PC-3 (cell line): ENCODE data around the gene UFM1. TPM values are rescaled to one million over a fixed set of nuclear protein-coding genes. Genes with fewer than 3 reads are reported as not detected.

Experiments
- ATAC-seq: fragments of 200-7000 bp; cut with Tn5 transposase; 2 replicates; pipeline ENCODE4 v1.9.1; 2020; ENCODE audit warnings: mild to moderate bottlenecking, moderate library complexity
- BruUV-seq: library from RNA; stranded (reverse); fragments of 400-500 nt; replicated peaks from 2 replicates; lab custom pipeline; 2021; lab: Mats Ljungman, UMichigan
- CTCF ChIA-PET: fragments of 300-600 bp; sonication (Branson Sonifier 250); formaldehyde crosslinking; loops from one replicate; lab custom pipeline; 2022; ENCODE audit warnings: antibody characterized with exemption; lab: Charles Lee
- POLR2A ChIA-PET: fragments of 300-600 bp; sonication (Branson Sonifier 250); formaldehyde crosslinking; loops from one replicate; lab custom pipeline; 2022; ENCODE audit warnings: antibody characterized with exemption; ENCODE audit not compliant: unreplicated experiment; lab: Charles Lee
- DNase-seq: peaks from one replicate; pipeline ENCODE4 v3.0.0-alpha.2; 2015
- H2AFZ ChIP-seq: fragments of 300-600 bp; sonication (generic); 2 replicates; pipeline ENCODE4 v1.6.0; 2016; ENCODE audit warnings: antibody characterized with exemption, low read length
- H3F3A ChIP-seq: fragments of 300-600 bp; sonication (generic); one replicate; pipeline ENCODE4 v1.6.0; 2017; ENCODE audit warnings: antibody characterized with exemption, low read length, control low read depth, mild to moderate bottlenecking; ENCODE audit not compliant: unreplicated experiment
- H3K27ac ChIP-seq: fragments of 300-600 bp; sonication (generic); 2 replicates; pipeline ENCODE4 v1.5.1; 2016; ENCODE audit warnings: mild to moderate bottlenecking, low read length
- H3K27me3 ChIP-seq: fragments of 300-600 bp; sonication (generic); 2 replicates; pipeline ENCODE4 v1.6.1; 2016; ENCODE audit warnings: low read length, mixed read lengths
- H3K36me3 ChIP-seq: fragments of 300-600 bp; sonication (generic); 2 replicates; pipeline ENCODE4 v1.6.1; 2016; ENCODE audit warnings: low read depth, mixed run types, low read length, mixed read lengths
- H3K4me1 ChIP-seq: fragments of 300-600 bp; sonication (generic); 2 replicates; pipeline ENCODE4 v1.5.1; 2016; ENCODE audit warnings: low read length; ENCODE audit not compliant: insufficient read depth
- H3K4me2 ChIP-seq: fragments of 300-600 bp; sonication (generic); 2 replicates; pipeline ENCODE4 v1.6.0; 2016; ENCODE audit warnings: low read length
- H3K4me3 ChIP-seq: fragments of 300-600 bp; sonication (generic); 2 replicates; pipeline ENCODE4 v1.5.1; 2016; ENCODE audit warnings: mild to moderate bottlenecking, low read length, mixed read lengths
- H3K79me2 ChIP-seq: fragments of 300-600 bp; sonication (generic); 2 replicates; pipeline ENCODE4 v1.6.1; 2017; ENCODE audit warnings: low read length, mixed read lengths
- H3K9ac ChIP-seq: fragments of 300-600 bp; sonication (generic); 2 replicates; pipeline ENCODE4 v1.6.0; 2016; ENCODE audit warnings: mild to moderate bottlenecking, low read length
- H3K9me2 ChIP-seq: fragments of 300-600 bp; sonication (generic); replicated peaks from 2 replicates; pipeline ENCODE4 v1.6.1; 2016; ENCODE audit warnings: mixed run types, low read length, mixed read lengths
- H3K9me3 ChIP-seq: fragments of 300-600 bp; sonication (generic); 2 replicates; pipeline ENCODE4 v1.6.1; 2016; ENCODE audit warnings: low read length, mixed read lengths
- H4K20me1 ChIP-seq: fragments of 300-600 bp; sonication (generic); 2 replicates; pipeline ENCODE4 v1.6.1; 2016; ENCODE audit warnings: low read length, mixed read lengths
- EZH2 ChIP-seq: fragments of 300-600 bp; sonication (generic); IDR thresholded peaks from one replicate; pipeline ENCODE4 v1.6.1; 2017; ENCODE audit warnings: antibody characterized with exemption, mild to moderate bottlenecking, low read length; ENCODE audit not compliant: unreplicated experiment
- EZH2phosphoT487 ChIP-seq: fragments of 300-600 bp; sonication (generic); IDR thresholded peaks from 2 replicates; pipeline ENCODE4 v1.6.1; 2018; ENCODE audit warnings: mild to moderate bottlenecking, antibody characterized with exemption, low read length, borderline replicate concordance
- intact Hi-C: fragments of 100-400 bp; cut with micrococcal nuclease; formaldehyde crosslinking; loops from 2 replicates; pipeline ENCODE4 v1.9.0; 2023
- total RNA-seq: library from RNA; depleted of rRNA; stranded (reverse); fragments of >200 nt; gene quantifications from 2 replicates; pipeline ENCODE4 v1.2.3, GENCODE V29; 2014
- TF ChIP-seq, protein P1 (sequence below): fragments of 300-600 bp; sonication (generic); conservative IDR thresholded peaks from 2 replicates; pipeline ENCODE4 v1.5.1; 2017; ENCODE audit warnings: antibody characterized with exemption, low read depth, mild to moderate bottlenecking, low read length

Gene UFM1
- total RNA-seq, 1 experiment from 2014 or later, result 30.3 TPM

DNA sequence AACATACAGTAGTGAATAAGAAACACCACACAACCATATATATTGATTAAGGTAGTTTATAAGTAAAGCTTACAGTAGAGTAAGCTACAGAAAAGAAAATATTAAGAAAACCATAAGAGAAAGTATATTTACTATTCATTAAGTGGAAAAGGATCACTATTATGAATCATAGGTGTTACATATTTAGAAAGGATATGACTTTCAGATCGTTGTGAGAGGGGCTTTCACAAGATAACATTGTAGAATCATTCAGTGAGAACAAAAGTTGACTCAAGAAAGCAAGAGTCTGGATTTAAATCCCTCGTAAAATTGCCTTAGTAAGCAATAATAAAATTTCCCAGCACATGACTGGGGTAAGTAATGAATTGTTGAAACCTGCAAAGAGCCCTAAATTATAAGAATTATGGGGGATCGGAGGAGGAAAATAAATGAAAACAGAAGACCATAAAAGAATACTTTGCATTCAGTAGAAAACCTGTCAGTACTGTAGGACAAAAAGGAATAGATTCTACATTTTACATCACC, 6.0 kb downstream of the UFM1 start:
- CTCF ChIA-PET, result no interaction called here
- no TSS peak for BruUV-seq

DNA sequence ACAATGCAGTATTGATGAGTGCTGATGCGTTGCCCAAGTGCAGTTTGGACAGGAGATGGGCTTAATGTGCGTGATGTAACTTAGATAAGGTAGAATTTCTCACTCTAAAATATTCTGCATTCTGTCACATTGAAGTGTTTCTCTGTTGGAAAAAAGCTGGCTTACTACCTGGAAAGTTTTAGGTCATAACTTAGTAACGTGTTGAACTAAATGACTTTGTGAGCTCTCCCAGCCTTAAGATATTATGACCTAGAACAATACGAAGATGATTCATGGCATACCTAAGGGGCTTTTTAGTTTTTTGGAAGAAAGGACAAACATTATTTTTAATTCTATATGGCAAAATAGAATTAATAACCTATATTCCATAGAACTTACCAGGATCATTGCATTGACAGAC, 9.0 kb downstream of the UFM1 start:
- H2AFZ ChIP-seq, result no peak overlapping the region
- no peak overlapping the region for H3K27ac ChIP-seq
- H3K4me2 ChIP-seq, result no peak overlapping the region
- no peaks in the 10 kb centered on the region for H4K20me1 ChIP-seq
- BruUV-seq, result no TSS peak
- H3K79me2 ChIP-seq, result 0 out of 2 replicates have a peak, but pooled peaks cover 2% of the 10 kb centered on the region
- H3K4me3 ChIP-seq, result no peak overlapping the region
- TF ChIP-seq, protein P1, sequence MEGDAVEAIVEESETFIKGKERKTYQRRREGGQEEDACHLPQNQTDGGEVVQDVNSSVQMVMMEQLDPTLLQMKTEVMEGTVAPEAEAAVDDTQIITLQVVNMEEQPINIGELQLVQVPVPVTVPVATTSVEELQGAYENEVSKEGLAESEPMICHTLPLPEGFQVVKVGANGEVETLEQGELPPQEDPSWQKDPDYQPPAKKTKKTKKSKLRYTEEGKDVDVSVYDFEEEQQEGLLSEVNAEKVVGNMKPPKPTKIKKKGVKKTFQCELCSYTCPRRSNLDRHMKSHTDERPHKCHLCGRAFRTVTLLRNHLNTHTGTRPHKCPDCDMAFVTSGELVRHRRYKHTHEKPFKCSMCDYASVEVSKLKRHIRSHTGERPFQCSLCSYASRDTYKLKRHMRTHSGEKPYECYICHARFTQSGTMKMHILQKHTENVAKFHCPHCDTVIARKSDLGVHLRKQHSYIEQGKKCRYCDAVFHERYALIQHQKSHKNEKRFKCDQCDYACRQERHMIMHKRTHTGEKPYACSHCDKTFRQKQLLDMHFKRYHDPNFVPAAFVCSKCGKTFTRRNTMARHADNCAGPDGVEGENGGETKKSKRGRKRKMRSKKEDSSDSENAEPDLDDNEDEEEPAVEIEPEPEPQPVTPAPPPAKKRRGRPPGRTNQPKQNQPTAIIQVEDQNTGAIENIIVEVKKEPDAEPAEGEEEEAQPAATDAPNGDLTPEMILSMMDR, result no peak
- no peak for TF ChIP-seq EZH2phosphoT487
- TF ChIP-seq EZH2, result no peak
- no peaks in the 10 kb centered on the region for H3K9me3 ChIP-seq
- H3K9me2 ChIP-seq, result no peaks in the 10 kb centered on the region
- no peaks in the 10 kb centered on the region for H3K27me3 ChIP-seq
- ATAC-seq (no peak), DNase-seq (no peak)
- H3K9ac ChIP-seq, result no peak overlapping the region
- H3K4me1 ChIP-seq, result no peaks in the 10 kb centered on the region
- CTCF ChIA-PET, result interaction anchor here (0.6 kb wide), 1 partner anchor 224 kb away, joined by 5 read pairs; no protein-coding TSS in a partner anchor
- intact Hi-C loops, result no loop called here
- H3K36me3 ChIP-seq, result peaks cover 36% of the 10 kb centered on the region
- POLR2A ChIA-PET, result no interaction called here
- H3F3A ChIP-seq, result no peaks in the 10 kb centered on the region

More for the DNA sequence above, 6.0 kb downstream of the UFM1 start:
- H3K36me3 ChIP-seq, result peaks cover 33% of the 10 kb centered on the region
- intact Hi-C loops, result no loop called here
- no peaks in the 10 kb centered on the region for H3K9me3 ChIP-seq
- TF ChIP-seq EZH2 (no peak), EZH2phosphoT487 (no peak)
- TF ChIP-seq, protein P1, result no peak
- H3K27ac ChIP-seq, result no peak overlapping the region
- no peak overlapping the region for H3K4me3 ChIP-seq
- no peak overlapping the region for H3K9ac ChIP-seq
- POLR2A ChIA-PET, result no interaction called here
- no peak overlapping the region for H2AFZ ChIP-seq
- no peaks in the 10 kb centered on the region for H3F3A ChIP-seq
- H3K9me2 ChIP-seq, result no peaks in the 10 kb centered on the region
- no peak overlapping the region for H3K4me2 ChIP-seq
- peaks cover 27% of the 10 kb centered on the region for H3K79me2 ChIP-seq
- ATAC-seq (no peak), DNase-seq (no peak)
- 0 out of 2 replicates have a peak, but pooled peaks cover 8% of the 10 kb centered on the region for H4K20me1 ChIP-seq
- no peaks in the 10 kb centered on the region for H3K27me3 ChIP-seq
- peaks cover 11% of the 10 kb centered on the region for H3K4me1 ChIP-seq

DNA sequence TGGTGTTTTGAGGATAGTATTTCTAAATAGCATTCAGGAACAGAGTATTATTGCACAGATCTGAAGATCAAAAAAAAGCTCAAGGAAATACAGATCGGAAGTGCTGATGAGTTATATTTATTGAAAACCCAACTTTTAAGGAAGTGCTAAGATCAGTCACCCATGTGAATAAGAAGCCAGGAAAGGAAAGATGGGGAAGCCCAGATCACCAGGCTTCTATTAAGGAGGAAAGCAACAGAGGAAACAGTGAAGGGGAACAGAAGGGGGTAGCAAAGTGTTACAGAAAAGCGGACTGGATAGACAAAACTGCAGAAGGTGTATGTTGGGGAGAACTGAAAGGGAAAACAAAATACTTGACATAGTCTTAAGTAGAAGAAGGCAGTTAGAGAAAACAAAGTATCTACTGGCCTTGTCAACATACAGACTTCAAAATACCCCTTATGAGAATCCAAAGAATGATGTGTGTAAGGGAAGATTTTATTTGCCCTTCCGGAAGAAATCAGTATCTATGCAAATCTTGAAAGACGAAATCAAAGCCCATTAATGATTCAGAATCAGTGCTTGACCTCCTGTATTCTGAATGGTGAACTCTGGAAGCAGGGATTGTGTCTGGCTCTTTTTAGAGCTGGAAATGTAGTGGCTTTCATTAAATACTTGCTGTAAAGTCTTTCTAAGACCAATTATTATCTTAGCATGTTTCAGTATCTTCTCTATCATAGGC, 12.1 kb downstream of the UFM1 start:
- POLR2A ChIA-PET, result no interaction called here
- Histone ChIP-seq H3K4me3 (no peak overlapping the region), H3K27me3 (no peaks in the 10 kb centered on the region), H3K9ac (no peak overlapping the region), H3K9me2 (no peaks in the 10 kb centered on the region), H2AFZ (no peak overlapping the region), H3K9me3 (no peaks in the 10 kb centered on the region), H3K4me2 (no peak overlapping the region), H3K36me3 (peaks cover 19% of the 10 kb centered on the region), H3K4me1 (peaks cover 5% of the 10 kb centered on the region), H3F3A (no peaks in the 10 kb centered on the region), H4K20me1 (no peaks in the 10 kb centered on the region), H3K27ac (no peak overlapping the region), H3K79me2 (no peaks in the 10 kb centered on the region)
- intact Hi-C loops, result no loop called here
- TF ChIP-seq EZH2phosphoT487 (no peak), EZH2 (no peak)
- TF ChIP-seq, protein P1, result no peak
- DNase-seq, result no peak
- BruUV-seq, result TSS peak; percentile 19
- CTCF ChIA-PET, result no interaction called here
- ATAC-seq, result no peak
